LHCN-M2 (cell line): ENCODE data around the gene COQ9. TPM values are rescaled to one million over a fixed set of nuclear protein-coding genes. Genes with fewer than 3 reads are reported as not detected.
A peak's percentile ranks its signal among the peaks of the same experiment; 100 is the strongest.
"Not testable (repeated sequence)": the region's sequence is repeated elsewhere in the genome, so short reads cannot be mapped to it uniquely, and the experiment has no call there.

Source experiments
- DNase-seq: peaks from one replicate; pipeline ENCODE4 v3.0.0-alpha.2; 2012; ENCODE audit warnings: low read depth
- total RNA-seq: library from RNA; depleted of rRNA; stranded (reverse); fragments of >200 nt; gene quantifications from 2 replicates; pipeline ENCODE4 v1.2.3, GENCODE V29; 2014

Gene COQ9
- total RNA-seq, 1 experiment from 2014 or later: 51.1 TPM

- no peak for DNase-seq
These were observed 20.9 kb upstream of the COQ9 start for GRCh38 chr16:57426356-57426755.

DNA sequence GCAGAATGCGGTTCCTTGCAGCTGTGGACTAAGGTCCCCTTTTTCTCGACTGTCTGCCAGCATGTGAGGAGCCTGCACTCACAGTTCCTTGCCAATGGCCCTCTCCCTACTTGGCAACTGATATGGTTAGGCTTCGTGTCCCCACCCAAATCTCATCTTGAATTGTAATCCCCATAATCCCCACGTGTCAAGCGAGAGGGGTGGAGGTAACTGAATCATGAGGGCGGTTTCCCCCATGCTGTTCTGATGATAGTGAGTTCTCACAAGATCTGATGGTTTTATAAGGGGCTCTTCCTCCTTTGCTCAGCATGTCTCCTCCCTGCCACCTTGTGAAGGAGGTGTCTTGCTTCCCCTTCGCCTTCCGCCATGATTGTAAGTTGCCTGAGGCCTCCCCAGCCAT, 20.0 kb upstream of the COQ9 start:
- DNase-seq: no peak

DNA sequence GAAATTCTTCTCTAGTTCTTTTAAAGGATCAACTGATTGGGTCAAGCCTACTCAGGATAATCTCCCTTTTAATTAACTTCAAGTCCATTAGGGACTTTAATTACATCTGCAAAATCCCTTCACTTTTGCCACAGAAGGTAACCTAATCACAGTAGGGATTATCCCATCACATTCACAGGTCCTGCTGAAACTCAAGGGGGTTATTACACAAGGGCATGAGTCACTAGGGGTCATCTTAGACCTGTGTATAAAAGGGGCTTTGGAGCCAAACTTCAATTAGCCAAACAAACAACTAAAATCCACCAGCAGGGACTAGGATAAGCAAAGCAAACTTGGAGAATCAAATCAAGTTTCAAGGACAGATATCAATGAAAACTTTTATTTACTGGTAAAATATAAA, 19.5 kb upstream of the COQ9 start:
- no peak for DNase-seq

- no peak for DNase-seq
These were observed 16.3 kb upstream of the COQ9 start for GRCh38 chr16:57430955-57431354.

DNA sequence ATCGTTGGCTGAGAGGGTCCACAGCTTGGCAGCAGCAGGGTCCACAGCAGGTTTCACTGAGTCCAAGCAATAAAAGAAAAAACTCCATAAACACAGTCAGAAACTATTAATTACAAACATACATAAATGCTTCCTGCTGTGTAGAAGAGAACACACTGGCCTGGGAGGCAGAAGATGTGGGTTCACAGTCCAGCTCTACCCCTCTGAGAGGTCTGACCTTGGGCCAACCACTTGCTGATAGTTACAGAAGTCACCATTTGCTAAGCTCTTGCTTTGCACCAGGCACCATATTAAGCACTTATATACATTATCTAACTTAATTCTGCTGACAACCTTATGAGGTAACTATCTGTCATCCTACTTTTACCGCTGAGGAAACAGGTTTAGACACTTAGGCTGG, 14.8 kb upstream of the COQ9 start:
- no peak for DNase-seq

DNA sequence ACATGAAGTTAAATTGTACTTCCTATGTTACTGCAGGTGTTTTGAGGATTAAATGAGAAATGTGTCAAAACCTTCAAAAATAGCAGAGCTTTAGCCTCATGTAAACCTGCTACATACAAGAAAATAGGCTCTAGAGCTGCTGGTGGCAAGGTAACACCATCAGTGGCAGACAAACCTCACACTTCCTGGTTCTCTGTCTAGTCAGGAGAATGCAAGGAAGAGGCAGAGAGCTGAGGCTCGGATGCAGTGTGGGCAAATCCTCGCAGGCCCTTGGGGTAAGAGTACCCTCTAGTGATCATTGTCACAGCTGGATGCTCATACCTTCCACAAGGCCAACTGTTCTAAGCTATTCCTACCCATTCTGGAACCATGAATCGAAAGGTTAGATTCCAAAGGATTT, 14.3 kb upstream of the COQ9 start:
- no peak for DNase-seq

GRCh38 chr16:57434003-57434402, 13.3 kb upstream of the COQ9 start:
- no peak for DNase-seq

DNA sequence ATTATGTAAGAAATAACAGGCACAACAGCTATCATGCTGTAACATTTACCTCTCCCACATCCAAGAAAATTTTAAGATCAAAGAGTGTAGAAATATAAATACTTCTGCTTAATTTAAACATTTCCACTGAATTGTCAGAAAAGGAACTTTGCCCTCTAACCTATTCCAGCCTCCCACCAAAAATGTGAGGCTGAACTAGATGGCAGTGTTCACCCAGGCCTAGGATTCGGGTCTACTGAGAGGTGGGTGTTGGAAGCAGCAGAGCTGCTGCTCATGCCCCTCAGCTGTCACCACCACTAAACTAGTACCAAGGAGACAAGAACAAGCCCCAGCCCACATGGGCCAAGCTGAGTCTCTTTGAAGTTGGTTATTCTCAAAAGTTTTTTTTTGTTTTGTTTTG, 11.4 kb upstream of the COQ9 start:
- DNase-seq: no peak

DNA sequence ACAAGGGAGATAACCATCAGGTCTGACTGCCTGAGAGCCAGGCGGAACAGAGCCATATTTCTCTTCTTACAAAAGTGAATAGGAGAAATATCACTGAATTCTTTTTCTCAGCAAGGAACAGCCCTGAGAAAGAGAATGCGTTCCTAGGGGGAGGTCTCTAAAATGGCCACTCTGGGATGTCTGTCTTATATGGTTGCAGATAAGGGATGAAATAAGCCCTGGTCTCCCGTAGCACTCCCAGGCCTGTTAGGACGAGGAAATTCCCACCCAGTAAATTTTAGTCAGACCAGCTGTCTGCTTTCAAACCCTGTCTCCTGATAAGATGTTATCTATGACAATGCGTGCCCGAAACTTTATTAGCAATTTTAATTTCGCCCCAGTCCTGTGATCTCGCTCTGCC, 7.3 kb upstream of the COQ9 start:
- not testable (repeated sequence) for DNase-seq

GRCh38 chr16:57440551-57440950, 6.7 kb upstream of the COQ9 start:
- DNase-seq: not testable (repeated sequence)

- peak; percentile 11 for DNase-seq
These were observed 2.6 kb upstream of the COQ9 start for GRCh38 chr16:57444711-57445110.

GRCh38 chr16:57445510-57445909, 1.8 kb upstream of the COQ9 start:
- no peak for DNase-seq

DNA sequence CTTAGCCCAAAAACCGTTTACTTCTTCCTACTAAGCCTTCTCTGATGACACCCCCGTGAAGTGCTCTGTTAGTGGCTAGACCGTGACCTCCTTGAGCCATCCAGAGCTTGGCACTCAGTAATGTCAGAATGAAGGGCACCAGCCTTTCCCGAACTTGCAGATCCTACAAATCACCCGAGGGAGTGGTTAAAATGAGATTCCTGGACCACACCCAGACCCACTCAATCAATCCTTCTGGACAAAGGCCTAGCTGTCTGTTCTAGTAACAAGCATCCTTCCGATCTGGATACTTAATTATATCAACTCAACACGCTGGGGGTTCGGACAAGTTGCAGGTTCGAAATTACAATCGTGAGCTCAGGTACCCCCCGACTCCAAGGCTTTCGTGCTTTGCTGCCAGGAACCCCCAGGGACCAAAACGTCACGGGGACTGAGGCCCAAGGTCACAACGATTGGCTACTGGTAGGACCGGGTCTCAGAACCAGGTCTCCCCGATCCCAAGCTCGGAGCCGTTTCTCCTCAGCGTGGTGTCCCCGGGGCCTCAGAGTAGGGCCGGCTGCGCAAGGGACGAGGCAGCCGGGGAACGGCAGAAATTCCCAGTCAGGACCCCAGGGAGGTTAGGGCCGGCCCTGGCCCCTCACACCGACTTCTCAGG, 621 bp upstream of the COQ9 start:
- peak; percentile 51 for DNase-seq

DNA sequence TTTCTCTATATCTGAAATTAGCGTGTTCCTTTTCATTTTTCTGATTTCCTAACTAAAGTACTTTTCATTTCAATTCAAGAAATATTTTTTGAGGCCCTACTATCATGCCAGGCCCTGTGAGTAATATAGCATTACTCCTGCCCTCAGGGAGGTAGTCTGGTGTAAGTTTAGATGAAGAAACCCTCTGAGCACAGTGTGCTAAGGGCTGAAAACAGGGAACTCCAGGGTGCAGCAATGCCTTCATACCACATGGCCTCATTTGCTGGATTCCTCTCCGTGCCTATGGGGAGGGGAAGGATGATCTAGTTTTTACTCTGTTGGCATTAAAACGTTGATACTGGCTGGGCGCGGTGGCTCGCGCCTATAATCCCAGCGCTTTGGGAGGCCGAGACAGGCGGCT, 4.7 kb downstream of the COQ9 start:
- DNase-seq: no peak

DNA sequence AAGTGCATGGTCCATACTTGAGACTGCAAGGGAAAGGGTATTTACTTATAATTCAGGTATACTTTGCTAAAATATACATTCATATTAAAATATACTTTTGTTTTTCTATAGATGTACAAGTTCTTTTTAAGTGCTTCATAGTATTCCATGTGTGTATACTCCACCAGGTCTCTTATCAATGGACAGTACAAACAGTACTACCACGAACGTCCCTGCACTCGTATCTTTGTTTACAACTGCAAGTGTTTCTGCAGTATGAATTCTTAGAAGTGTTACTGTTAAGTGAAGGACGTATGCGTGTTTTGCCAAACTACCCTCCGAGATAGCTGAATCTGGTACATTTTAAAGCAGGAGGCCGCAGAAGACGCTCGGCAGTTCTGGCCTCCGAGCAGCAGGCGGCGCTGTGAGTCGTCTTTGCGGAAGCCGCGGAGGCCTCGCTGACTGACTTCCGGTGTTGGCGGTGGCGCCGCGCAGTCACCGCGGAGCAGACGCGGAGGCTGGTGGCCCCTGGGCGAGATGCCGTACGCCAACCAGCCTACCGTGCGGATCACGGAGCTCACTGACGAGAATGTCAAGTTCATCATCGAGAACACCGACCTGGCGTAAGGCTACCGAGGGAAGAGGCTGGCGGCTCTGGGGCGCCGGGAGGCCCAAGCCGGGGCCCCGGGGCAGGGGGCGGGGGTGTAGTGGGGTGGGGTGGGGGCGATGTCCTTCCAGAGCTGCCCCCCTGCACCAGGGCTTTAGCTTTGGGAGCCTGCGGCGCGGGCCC, 15.1 kb downstream of the COQ9 start, which contains the start of gene POLR2C:
POLR2C (plus strand) TSS at position 471 of the 769 bp plus-strand sequence; CDS start at position 517, 46 bp downstream.
- DNase-seq: peak; percentile 75

GRCh38 chr16:57462978-57463362, 15.7 kb downstream of the COQ9 start:
- no peak for DNase-seq

- DNase-seq: no peak
These were observed 17.2 kb downstream of the COQ9 start for GRCh38 chr16:57464523-57464922.

- DNase-seq: no peak
These were observed 21.1 kb downstream of the COQ9 start for GRCh38 chr16:57468346-57468745.

DNA sequence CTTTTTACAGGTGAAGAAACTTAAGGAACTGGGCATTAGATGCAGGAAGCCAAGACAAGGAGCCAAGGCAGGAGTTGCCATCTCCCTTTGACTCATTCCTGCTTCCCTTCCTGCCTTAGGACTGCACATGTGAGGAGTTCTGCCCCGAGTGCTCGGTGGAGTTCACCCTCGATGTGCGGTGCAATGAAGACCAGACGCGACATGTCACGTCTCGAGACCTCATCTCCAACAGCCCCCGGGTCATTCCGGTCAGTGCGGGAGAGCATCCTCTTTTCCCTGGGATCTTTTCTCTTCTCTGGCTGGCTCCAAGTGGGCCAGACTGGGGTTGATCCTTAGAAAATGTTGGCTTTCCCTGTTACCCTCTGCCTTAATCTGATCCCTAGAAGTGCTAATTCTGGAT, 21.8 kb downstream of the COQ9 start:
- no peak for DNase-seq

DNA sequence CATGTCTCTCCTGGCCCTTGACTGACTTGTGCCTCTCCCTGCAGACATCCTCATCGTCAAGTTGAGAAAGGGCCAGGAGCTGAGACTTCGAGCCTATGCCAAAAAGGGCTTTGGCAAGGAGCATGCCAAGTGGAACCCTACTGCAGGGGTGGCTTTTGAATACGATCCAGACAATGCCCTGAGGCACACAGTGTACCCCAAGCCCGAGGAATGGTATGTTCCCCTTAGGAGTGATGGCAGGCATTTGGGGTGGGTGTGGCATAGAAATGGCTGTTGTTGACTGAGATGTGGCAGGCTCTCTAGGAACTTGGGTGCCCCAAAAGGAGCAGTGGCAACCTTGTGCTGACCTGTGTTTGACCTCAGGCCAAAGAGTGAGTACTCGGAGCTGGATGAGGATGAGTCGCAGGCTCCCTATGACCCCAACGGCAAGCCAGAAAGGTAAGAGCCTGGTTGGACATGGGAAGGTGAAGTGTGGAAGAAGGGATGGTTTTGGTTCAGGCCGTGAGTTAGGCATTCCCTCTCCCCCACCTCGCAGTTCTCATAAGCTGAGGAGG, 22.7 kb downstream of the COQ9 start:
- DNase-seq: no peak

DNA sequence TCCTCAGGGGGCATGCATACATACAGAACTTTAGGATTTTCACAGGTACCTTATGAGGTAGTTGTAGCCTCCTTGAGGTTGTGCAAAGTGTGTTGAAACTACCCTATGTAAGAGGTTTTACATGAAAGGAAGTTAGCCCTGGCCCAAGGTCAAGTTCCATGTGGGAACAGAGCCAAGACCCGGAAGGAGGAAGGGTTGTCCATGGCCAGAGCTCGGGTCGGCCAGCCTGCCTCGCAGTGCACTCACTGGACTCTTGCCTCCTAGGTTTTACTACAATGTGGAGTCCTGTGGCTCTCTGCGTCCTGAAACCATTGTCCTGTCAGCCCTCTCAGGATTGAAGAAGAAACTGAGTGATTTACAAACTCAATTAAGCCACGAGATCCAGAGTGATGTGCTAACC, 23.4 kb downstream of the COQ9 start:
- no peak for DNase-seq

DNA sequence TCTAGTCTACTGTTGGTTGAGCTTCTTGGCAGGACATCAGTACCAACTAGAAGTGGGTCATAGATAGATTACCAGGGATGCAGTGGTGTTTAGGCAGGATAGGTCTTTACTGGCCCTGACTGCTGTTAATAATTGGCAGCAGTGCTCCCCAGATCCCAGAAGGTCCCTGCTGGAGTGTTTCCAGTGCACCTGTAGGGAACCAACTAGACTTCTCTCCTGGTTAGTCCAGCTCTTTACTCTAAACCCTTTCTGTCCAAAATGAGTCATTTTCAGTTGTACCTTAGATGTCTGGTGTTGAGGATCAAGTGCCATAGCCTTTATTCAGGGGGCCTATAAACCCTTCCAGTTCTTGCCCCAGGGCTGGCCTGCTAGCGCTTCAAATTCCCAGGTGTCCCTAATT, 23.9 kb downstream of the COQ9 start:
- no peak for DNase-seq
